GM21515 (cell line): Measurements from ENCODE around the gene PCNX1.
A peak's percentile ranks its signal among the peaks of the same experiment; 100 is the strongest.

Source experiments
- ATAC-seq: cut with Tn5 transposase; IDR thresholded peaks from one replicate; pipeline ENCODE4 v1.9.1; 2021; ENCODE audit not compliant: unreplicated experiment

Gene PCNX1

GRCh38 chr14:70888681-70889175 lies 18.5 kb upstream of the PCNX1 start:
- no peak for ATAC-seq

GRCh38 chr14:70889555-70889954 lies 17.7 kb upstream of the PCNX1 start:
- no peak for ATAC-seq

- no peak for ATAC-seq
Measured at GRCh38 chr14:70890826-70891659, 16.2 kb upstream of the PCNX1 start.

GRCh38 chr14:70891737-70892136 lies 15.5 kb upstream of the PCNX1 start:
- no peak for ATAC-seq

- ATAC-seq: no peak
Measured at GRCh38 chr14:70893062-70893845, 14.0 kb upstream of the PCNX1 start.

- no peak for ATAC-seq
Measured at GRCh38 chr14:70893858-70894291, 13.4 kb upstream of the PCNX1 start.

GRCh38 chr14:70894868-70895267 lies 12.4 kb upstream of the PCNX1 start:
- no peak for ATAC-seq

GRCh38 chr14:70896317-70896716 lies 10.9 kb upstream of the PCNX1 start:
- no peak for ATAC-seq

GRCh38 chr14:70896981-70897380 lies 10.3 kb upstream of the PCNX1 start:
- no peak for ATAC-seq

- ATAC-seq: no peak
Measured at GRCh38 chr14:70897464-70897863, 9.8 kb upstream of the PCNX1 start.

GRCh38 chr14:70898111-70898745 lies 9.0 kb upstream of the PCNX1 start:
- no peak for ATAC-seq

GRCh38 chr14:70901269-70901668 lies 6.0 kb upstream of the PCNX1 start:
- ATAC-seq: no peak

GRCh38 chr14:70902184-70902583 lies 5.1 kb upstream of the PCNX1 start:
- ATAC-seq: no peak

- ATAC-seq: no peak
Measured at GRCh38 chr14:70904373-70904772, 2.9 kb upstream of the PCNX1 start.

GRCh38 chr14:70905301-70905700 lies 2.0 kb upstream of the PCNX1 start:
- no peak for ATAC-seq

GRCh38 chr14:70906793-70907175 lies 475 bp upstream of the PCNX1 start:
- ATAC-seq: no peak

- peak; percentile 29 for ATAC-seq
Measured at GRCh38 chr14:70907996-70908934, 1.0 kb downstream of the PCNX1 start.

- no peak for ATAC-seq
Measured at GRCh38 chr14:70908935-70909641, 1.8 kb downstream of the PCNX1 start.

- no peak for ATAC-seq
Measured at GRCh38 chr14:70909733-70910614, 2.7 kb downstream of the PCNX1 start.
